K562 (cell line): ENCODE data around the gene COG4. TPM values are rescaled to one million over a fixed set of nuclear protein-coding genes. Genes with fewer than 3 reads are reported as not detected.

Source experiments
- ATF1 ChIP-seq, 2 experiments: fragments of 450-650 bp in 1 of 2; IDR thresholded peaks; 2 replicates each; pipeline ENCODE4 v1.6.1; 2016; ENCODE audit warnings: missing compliant biosample characterization in 1 of 2, missing genetic modification characterization in 1 of 2
- CCAR2 ChIP-seq: fragments of 200-400 bp; formaldehyde crosslinking; IDR thresholded peaks from 2 replicates; pipeline ENCODE4 v1.6.1; 2017; ENCODE audit warnings: mild to moderate bottlenecking, low read depth, low read length
- CHD2 ChIP-seq: IDR thresholded peaks from 2 replicates; pipeline ENCODE4 v1.6.1; 2011; ENCODE audit warnings: low read depth, low read length
- CREBBP ChIP-seq: IDR thresholded peaks from one replicate; pipeline ENCODE4 v1.6.1; 2012; ENCODE audit warnings: low read depth, mild to moderate bottlenecking, control low read depth, inconsistent platforms, low read length
- DNMT1 ChIP-seq: fragments of 450-650 bp; IDR thresholded peaks from 2 replicates; pipeline ENCODE4 v1.6.1; 2016; ENCODE audit warnings: antibody characterized with exemption, mild to moderate bottlenecking
- HLTF ChIP-seq: fragments of 450-650 bp; IDR thresholded peaks from 2 replicates; pipeline ENCODE4 v1.6.1; 2016
- NCOA6 ChIP-seq: fragments of 450-650 bp; IDR thresholded peaks from 2 replicates; pipeline ENCODE4 v1.6.1; 2017; ENCODE audit warnings: mild to moderate bottlenecking
- NFATC3 ChIP-seq: fragments of 450-650 bp; IDR thresholded peaks from 2 replicates; pipeline ENCODE4 v1.6.1; 2017; ENCODE audit warnings: mild to moderate bottlenecking
- NFE2 ChIP-seq: IDR thresholded peaks from 2 replicates; pipeline ENCODE4 v1.6.1; 2014; ENCODE audit warnings: antibody characterized with exemption, low read depth
- NFIX ChIP-seq: fragments of 250-450 bp; sonication (Bioruptor Pico); IDR thresholded peaks from 2 replicates; pipeline ENCODE4 v1.4.0; 2020; ENCODE audit warnings: low read depth, mild to moderate bottlenecking, moderate library complexity
- NR4A1 ChIP-seq, 2 experiments: fragments of 250-450 bp in 1 of 2; fragments of 450-650 bp in 1 of 2; sonication (Bioruptor Pico) in 1 of 2; IDR thresholded peaks; 2 replicates each; pipeline versions ENCODE4 v1.4.0 to v1.6.1; 2016 to 2020; ENCODE audit warnings: mild to moderate bottlenecking in 2 of 2, missing compliant biosample characterization in 1 of 2, missing genetic modification characterization in 1 of 2, moderate library complexity in 1 of 2
- PREB ChIP-seq: sonication (generic); formaldehyde crosslinking; IDR thresholded peaks from 2 replicates; pipeline ENCODE4 v1.8.1; 2023; ENCODE audit warnings: mild to moderate bottlenecking, missing genetic modification reagents
- PRMT5 ChIP-seq: sonication (generic); formaldehyde crosslinking; IDR thresholded peaks from 2 replicates; pipeline ENCODE4 v1.5.0; 2020; ENCODE audit warnings: missing genetic modification reagents
- SMAD1 ChIP-seq: fragments of 150-350 bp; IDR thresholded peaks from 2 replicates; pipeline ENCODE4 v1.6.1; 2014; ENCODE audit warnings: low read length, low read depth; ENCODE audit not compliant: partially characterized antibody
- SPI1 ChIP-seq: IDR thresholded peaks from 2 replicates; pipeline ENCODE4 v1.6.1; 2011; ENCODE audit warnings: low read depth, low read length, control low read depth, borderline replicate concordance
- ZBTB34 ChIP-seq: fragments of 250-450 bp; sonication (Bioruptor Pico); IDR thresholded peaks from 2 replicates; pipeline ENCODE4 v1.8.0; 2021; ENCODE audit warnings: mild to moderate bottlenecking, moderate library complexity
- ZFP1 ChIP-seq: fragments of 450-650 bp; formaldehyde crosslinking; IDR thresholded peaks from 2 replicates; pipeline ENCODE4 v1.4.0; 2020; ENCODE audit warnings: mild to moderate bottlenecking, mixed read lengths
- ZHX1 ChIP-seq: fragments of 150-350 bp; conservative IDR thresholded peaks from 2 replicates; pipeline ENCODE4 v1.6.1; 2014; ENCODE audit warnings: low read length
- ZNF124 ChIP-seq: sonication (generic); formaldehyde crosslinking; IDR thresholded peaks from 2 replicates; pipeline ENCODE4 v1.8.1; 2022; ENCODE audit warnings: missing genetic modification reagents
- ZNF280A ChIP-seq: fragments of 450-650 bp; IDR thresholded peaks from 2 replicates; pipeline ENCODE4 v1.6.1; 2018; ENCODE audit warnings: mild to moderate bottlenecking, low read depth; ENCODE audit not compliant: partially characterized antibody
- ZNF408 ChIP-seq: fragments of 250-450 bp; sonication (Bioruptor Pico); IDR thresholded peaks from 2 replicates; pipeline ENCODE4 v1.4.0; 2020; ENCODE audit warnings: low read depth, mild to moderate bottlenecking, moderate library complexity
- ZNF507 ChIP-seq: conservative IDR thresholded peaks from 2 replicates; pipeline ENCODE4 v1.6.1; 2017; ENCODE audit warnings: missing genetic modification characterization, missing compliant biosample characterization
- ZNF778 ChIP-seq: fragments of 450-650 bp; formaldehyde crosslinking; IDR thresholded peaks from 2 replicates; pipeline ENCODE4 v1.4.0; 2020; ENCODE audit warnings: mild to moderate bottlenecking, moderate library complexity
- polyA plus RNA-seq, 8 experiments: library from polyadenylated mRNA; depleted of rRNA in 4 of 8; stranded (reverse) in 5 of 8; unstranded in 3 of 8; fragments of >200 nt; fragmentation: Nextera tagmentation in 2 of 8; fragmentation: Illumina TruSeq in 1 of 8; extraction: Ambion mirVana in 2 of 8; extraction: Trizol in 1 of 8; gene quantifications; 2 replicates each; pipeline versions ENCODE4 v1.2.1 to v1.2.3, GENCODE V29; 2011 to 2014; ENCODE audit warnings: inconsistent platforms in 1 of 8, missing spikeins in 1 of 8
- total RNA-seq, 7 experiments: library from RNA; depleted of rRNA in 6 of 7; stranded (reverse); fragments of >200 nt in 6 of 7; fragmentation: Illumina TruSeq in 2 of 7; extraction: Trizol in 2 of 7; gene quantifications; 2 replicates each; pipeline versions ENCODE4 v1.2.1 to v1.2.3, GENCODE V29; 2011 to 2021; ENCODE audit warnings: low replicate concordance in 1 of 7

The COG4 gene
- total and polyA plus RNA-seq, 9 of the 15 experiments (the other 6 are each of a cell fraction or from before 2014, with no cell fraction given) = 13.7 to 73.9 (median 44.2) TPM

- TF ChIP-seq ZBTB34 (CRISPR knock-in tag) = no peak
- no peak for TF ChIP-seq ZNF124
- TF ChIP-seq CREBBP = no peak
- TF ChIP-seq ZNF408 = no peak
- no peak for TF ChIP-seq DNMT1
- TF ChIP-seq PREB (CRISPR knock-in tag) = no peak
- no peak for TF ChIP-seq NR4A1 (CRISPR knock-in tag; IDR thresholded peaks at IDR 0.05)
- TF ChIP-seq NR4A1 (tag; IDR thresholded peaks at IDR 0.05) = 0 out of 2 replicates have a peak, but pooled peaks have one; percentile 49
- 0 out of 2 replicates have a peak, but pooled peaks have one; percentile 20 for TF ChIP-seq ZFP1 (CRISPR knock-in tag)
- no peak for TF ChIP-seq NFIX (CRISPR knock-in tag)
- TF ChIP-seq NFE2 = no peak
- TF ChIP-seq HLTF = 0 out of 2 replicates have a peak, but pooled peaks have one; percentile 40
- no peak for TF ChIP-seq ZNF778 (CRISPR knock-in tag)
- TF ChIP-seq NFATC3 = no peak
- TF ChIP-seq ATF1 (CRISPR knock-in tag; IDR thresholded peaks at IDR 0.05) = no peak
- TF ChIP-seq ATF1 (tag; IDR thresholded peaks at IDR 0.05) = no peak
- TF ChIP-seq ZNF280A = no peak
- no peak for TF ChIP-seq ZHX1
- no peak for TF ChIP-seq SPI1
- no peak for TF ChIP-seq SMAD1
- no peak for TF ChIP-seq CHD2
- no peak for TF ChIP-seq NCOA6
- no peak for TF ChIP-seq ZNF507 (tag)
- TF ChIP-seq CCAR2 = no peak
- TF ChIP-seq PRMT5 (CRISPR knock-in tag) = no peak
Observed at GRCh38 chr16:70432723-70433457, 90.5 kb downstream of the COG4 start (continued).
